GM12891 (cell line): ENCODE data around the gene TMEM220.

Experiments
- POLR2A ChIP-seq: IDR thresholded peaks from 2 replicates; pipeline ENCODE4 v1.6.1; 2011; ENCODE audit warnings: low read depth, low read length, control low read depth
- POLR2AphosphoS5 ChIP-seq: IDR thresholded peaks from 2 replicates; pipeline ENCODE4 v1.6.1; 2011; ENCODE audit warnings: low read depth, low read length, control low read depth
- SPI1 ChIP-seq: IDR thresholded peaks from 2 replicates; pipeline ENCODE4 v1.6.1; 2011; ENCODE audit warnings: low read depth, low read length, control low read depth
- TAF1 ChIP-seq: IDR thresholded peaks from 2 replicates; pipeline ENCODE4 v1.6.1; 2011; ENCODE audit warnings: low read depth, low read length, control low read depth

DNA sequence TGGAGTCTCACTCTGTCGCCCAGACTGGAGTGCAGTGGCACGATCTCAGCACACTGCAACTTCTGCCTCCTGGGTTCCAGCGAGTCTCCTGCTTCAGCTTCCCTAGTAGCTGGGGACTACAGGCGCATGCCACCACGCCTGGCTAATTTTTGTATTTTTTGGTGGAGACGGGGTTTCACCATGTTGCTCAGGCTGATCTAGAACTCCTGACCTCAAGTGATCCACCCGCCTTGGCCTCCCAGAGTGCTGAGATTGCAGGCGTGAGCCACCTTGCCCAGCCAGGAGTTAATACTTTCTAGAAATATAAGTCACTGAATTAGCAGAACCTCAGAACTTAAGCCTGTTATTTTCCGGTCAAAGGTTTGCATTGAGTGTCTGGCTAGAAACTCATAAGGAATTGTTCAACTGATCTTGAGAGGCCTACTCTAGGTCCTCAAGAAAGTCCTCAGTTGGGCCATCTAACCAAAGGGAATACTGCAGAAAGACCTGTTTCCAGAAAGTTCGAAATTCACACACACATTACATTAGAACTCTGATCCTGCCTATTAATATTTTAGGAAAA is 1.4 kb downstream of the TMEM220 start:
- TF ChIP-seq POLR2A (no peak), SPI1 (no peak), POLR2AphosphoS5 (no peak), TAF1 (no peak)
